GM15510 (cell line): ENCODE results near the gene C8B.

Experiments used
- POLR2A ChIP-seq: IDR thresholded peaks from 3 replicates; pipeline ENCODE4 v1.6.1; 2011; ENCODE audit warnings: borderline replicate concordance; ENCODE audit not compliant: insufficient read length; ENCODE audit errors: extremely low read depth

Gene C8B

DNA sequence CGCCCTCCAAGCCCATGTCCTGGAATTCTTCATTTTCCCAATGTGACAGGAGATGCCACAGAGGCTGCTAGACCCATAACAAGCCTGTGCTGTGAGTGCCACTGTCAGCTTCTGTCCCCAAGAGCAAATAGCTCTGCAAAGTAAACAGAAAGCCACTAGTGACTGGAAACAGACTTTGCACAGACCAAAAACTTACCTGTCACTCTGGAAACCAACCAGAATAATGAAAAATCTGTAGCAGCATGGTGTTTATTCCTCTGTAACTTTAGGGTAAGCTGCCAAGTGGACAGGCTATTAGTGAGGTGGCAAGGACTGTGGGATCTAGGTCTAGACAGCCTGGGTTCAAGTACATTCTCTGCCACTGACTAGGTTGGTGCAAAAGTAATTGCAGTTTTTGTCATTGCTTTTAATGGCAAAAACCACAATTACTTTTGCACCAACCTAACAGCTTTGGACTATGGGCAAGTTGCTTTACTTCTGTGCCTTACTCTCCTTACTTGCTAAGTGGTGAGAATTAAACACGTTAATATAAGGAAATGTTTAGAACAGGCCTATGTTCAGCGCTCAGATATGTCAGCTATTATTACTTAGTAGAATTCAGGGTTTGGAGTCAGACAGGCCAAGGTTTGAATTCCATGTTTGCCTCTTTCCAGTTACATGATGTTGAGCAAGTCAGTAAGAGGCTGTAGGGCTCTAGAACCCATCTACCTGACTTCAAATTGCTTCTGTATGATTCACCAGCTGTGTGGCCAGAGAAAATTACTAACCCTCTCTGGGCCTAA lies at the start of gene C8B:
Gene C8B, minus strand, starts transcription at position 100 of the 782 bp plus-strand sequence. Its CDS starts 67 bp downstream, at position 33.
- no peak for TF ChIP-seq POLR2A

DNA sequence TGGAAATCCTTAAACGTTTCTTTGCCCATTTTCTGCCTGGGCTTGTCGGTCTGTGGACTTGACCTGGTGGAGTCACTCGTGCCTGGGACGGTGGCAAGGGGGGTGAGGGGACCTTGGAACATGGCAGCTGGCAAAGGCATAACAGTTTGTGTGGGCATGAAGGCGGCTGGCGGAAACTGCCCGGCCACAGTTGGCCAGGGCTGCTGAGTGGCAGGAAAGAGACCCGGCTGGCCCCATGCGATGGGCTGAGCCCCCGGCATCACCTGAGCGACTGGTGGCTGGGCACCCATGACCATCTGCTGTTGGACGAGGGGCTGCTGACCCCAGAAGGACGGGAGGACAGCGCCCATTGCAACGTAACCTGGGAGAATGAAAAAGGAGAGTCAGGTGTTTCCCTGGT lies 49.3 kb upstream of the C8B start:
- no peak for TF ChIP-seq POLR2A

DNA sequence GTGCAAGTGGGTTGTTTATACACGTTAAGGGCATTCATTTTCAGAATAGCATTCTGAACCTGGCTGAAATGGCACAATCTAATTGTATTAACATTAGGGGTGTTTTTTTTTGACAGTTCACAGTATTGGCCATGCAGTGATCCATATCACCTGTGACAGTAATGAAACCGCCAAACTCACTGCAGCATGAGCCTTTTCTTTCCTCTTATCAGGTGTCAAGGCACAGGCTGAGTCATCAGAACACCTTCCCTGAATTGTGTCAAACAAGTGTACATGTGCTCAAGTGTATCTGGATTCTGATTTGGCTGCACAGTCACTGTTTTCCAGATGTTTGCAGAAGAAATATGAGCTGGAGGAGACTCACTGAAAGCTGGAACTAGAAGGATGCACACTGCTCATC lies 47.7 kb upstream of the C8B start:
- TF ChIP-seq POLR2A: no peak

DNA sequence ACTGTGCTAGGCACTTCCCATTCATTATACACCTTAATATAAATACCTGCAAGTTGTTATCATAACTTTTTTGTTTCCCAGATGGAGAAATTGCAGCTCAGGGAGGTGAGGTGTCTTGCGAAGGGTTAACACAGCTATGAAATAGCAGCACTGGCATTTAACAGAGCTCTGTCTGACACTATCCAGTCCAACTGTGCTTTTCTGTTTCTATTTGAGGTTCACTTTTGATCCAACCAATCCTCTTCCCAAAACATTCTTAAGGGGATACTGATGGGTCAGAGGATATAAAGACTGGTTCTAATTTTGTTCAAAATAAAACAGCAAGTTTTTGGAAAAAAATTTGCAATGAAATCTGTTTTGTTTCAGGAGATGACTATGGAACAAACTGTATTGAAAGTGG lies 46.5 kb upstream of the C8B start:
- TF ChIP-seq POLR2A: no peak

DNA sequence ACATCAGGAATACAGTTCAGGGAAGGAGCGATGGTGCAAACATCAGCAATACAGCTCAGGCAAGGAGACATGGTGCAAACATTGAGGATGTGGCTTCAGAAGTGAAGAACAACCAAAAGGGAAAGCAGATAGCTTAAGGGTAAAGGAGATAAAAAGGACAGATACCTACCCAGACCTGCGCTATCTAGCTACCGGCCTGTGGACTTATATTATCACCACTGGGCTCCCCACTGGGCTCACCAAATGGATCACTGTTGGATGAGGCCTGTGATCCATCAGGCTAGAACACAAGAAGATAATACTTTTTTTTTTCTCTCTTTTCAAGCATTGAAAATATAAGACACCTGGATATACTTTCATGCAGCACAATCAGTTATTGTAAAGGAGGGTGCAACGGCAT lies 44.7 kb upstream of the C8B start:
- TF ChIP-seq POLR2A: no peak

DNA sequence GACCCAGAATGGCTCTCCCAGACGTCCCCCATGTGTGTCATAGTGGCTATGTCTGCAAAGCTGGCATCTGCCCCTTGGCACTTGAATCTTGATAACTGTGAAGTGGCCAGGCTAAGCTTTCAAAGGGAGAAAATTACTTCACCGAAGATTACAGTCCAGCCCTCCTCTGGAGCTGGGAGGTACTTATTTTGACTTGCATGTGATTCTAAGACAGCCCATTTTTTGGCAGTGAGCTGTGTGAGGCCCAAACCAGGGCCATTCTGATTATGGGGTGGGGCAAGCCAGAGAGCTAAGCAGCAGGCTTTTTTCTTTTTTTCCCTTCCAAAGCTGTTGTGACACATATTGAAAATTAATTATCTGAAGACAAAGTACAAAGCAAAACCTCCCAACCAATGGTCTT lies 42.1 kb upstream of the C8B start:
- no peak for TF ChIP-seq POLR2A

DNA sequence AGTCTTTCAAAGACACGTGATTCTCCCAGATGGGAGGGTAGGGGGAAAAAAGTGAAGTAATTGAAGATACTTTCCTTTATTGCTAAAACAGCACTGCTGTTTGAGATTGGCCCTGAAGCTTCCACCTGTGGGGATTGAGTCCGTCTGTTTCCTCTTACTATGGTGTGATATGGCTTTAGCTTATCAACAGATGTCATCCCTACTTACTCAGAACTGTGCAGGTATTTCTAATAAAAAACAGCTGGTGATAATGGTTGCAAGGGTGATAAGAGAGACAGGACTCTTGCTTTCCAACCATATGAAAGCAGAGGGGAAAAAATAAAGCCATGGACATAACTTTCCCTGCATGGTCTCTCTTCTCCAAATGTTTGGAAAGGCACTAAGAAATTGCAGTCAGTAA lies 41.7 kb upstream of the C8B start:
- no peak for TF ChIP-seq POLR2A

DNA sequence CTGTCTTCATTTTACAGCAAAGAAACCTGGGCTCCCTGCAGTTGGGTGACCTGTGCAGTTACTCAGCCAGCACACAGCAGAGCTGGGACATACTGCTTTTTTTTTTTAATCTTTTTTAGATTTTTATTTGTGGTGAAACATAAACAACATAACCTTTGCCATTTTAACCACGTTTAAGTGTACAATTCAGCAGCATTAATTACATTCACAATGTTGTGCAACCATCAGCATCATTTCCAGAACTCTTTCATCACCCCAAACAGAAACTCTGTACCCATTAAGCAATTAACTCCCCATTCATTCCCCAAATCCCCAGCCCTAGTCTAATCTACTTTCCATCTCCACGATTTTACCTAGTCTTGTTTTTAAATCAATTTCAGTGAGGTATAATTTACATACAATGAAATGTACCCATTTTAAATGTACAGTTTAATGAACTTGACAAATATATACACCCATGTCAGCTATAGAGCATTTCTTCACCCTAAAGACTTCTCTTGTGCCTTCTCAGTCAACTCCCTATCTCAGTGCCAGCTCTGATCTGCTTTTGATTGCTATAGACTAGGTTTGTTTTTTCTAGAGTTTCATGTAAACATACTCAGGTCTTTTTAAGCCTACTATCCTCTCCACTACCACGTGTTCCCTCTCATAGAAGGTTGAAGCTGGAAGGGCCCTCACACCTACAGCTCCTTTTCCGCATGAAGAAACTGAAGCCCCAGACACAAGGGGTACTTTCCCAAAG lies 37.8 kb upstream of the C8B start:
- TF ChIP-seq POLR2A: no peak

DNA sequence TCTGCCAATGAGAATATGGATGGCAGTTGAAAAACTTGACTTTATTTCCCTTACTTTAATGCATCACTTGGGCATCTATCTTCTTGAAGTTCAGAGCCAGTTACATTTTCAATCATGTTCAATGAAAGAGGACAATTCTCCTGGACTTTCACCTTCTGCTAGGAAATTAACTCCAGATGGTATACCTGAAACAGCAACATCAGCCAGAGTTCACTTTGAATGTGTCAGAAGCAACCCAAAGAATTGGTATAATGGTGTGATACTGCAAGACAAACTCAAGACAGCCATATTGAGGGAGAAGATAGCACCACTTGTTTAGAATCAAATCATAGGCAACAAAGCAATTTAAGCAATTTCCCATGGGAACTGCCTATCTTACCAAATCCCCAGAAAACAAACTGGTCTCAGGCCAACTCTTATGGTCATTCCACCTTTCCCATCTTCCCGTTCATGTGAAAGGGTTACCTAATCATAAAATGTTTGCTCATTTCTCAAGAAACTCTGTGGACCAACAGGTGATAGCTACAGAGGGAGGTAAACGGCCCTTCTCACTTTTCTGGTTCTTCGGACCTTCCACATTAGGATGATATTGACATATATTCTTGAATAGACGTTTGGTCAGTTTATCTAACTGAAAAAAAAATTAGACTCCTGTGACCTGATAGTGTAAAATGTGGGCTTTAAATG lies 29.7 kb upstream of the C8B start:
- TF ChIP-seq POLR2A: no peak

DNA sequence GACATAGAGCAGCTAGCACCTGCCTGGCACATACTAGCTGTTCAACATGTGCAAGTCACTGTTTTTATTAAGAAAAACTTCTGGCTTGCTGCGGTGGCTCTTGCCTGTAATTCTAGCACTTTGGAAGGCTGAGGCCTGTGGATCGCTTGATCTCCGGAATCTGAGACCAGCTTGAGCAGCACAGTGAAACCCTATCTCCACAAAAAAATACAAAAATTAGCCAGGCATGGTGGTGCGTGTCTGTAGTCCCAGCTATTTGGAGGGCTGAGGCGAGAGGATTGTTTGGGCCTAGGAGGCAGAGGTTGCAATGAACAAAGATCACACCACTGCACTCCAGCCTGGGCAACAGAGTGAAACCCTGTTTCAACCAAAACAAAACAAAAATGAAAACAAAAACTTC lies 27.7 kb upstream of the C8B start:
- no peak for TF ChIP-seq POLR2A

DNA sequence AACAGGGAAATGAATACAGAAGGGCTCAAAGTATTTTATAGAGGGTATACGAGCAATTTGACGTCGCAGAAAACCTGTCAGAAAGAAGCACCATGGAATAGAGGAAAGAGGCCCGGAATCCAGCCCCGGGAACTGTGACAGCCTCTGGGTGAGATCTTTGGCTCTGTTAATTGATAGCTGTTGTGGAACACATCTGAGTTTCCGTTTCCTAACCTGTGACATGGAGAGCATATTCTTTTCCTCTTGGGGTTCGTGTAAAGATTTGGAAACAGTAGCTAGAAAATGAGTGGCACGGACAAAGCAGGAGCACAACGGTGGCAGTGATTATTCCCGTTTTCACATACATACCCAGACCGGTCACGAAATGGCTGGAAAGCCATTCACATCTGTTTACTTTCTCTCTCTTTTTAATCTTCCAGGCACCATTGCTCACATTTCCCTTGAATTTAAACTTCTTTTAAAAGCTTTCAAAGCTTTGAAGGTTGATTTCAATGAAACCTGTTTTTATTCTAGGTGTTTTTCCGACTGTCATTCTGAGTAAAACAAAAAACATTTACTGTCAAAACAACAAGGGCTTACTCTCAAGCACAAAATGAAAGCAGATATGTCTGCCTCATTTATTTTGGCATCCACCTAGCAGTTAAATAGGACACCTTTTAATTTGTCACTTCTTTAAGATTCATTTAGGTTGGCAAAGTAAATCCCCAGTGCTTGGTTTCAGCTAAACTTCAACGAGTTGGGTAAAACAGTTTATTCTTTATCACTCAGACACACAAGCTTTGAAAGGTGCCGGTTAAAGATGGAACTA lies 26.7 kb upstream of the C8B start:
- no peak for TF ChIP-seq POLR2A

DNA sequence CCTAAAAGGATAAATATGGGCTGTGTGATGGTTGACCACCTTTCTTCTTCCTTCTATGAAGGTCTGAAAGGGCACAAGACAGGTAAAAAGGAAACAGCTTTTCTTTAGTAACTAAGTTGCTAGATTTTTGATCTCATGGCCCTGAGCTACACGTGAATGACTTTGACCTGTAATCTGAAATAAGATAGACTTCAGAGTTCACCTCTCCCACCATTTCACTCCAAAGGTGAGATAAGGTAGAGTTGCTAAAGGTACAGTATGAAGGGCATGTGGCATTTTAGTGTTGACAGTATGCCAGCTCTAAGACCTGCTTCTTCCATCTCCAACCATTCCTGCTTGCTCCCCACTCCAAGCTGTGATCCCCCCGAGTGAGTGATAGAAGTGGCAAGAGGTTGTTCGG lies 25.8 kb upstream of the C8B start:
- no peak for TF ChIP-seq POLR2A

DNA sequence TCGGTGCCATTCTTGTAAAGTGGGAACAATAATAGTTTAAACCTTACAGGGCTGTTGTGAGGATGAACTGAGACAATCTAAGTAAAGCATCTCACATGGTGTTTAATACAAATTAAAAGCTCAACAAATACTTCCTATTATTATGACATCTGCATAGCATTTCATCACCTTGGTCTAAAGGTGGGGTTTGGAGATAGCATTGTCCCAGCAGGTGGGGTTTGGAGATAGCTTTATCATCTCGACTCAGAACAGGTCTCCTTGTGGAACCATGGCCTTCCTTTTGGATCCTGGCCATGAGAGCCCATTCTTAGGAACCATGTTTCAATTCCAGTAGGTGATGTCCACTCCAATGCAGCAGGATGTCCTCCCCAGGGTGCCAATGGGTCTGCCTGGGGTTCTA lies 20.6 kb upstream of the C8B start:
- no peak for TF ChIP-seq POLR2A

DNA sequence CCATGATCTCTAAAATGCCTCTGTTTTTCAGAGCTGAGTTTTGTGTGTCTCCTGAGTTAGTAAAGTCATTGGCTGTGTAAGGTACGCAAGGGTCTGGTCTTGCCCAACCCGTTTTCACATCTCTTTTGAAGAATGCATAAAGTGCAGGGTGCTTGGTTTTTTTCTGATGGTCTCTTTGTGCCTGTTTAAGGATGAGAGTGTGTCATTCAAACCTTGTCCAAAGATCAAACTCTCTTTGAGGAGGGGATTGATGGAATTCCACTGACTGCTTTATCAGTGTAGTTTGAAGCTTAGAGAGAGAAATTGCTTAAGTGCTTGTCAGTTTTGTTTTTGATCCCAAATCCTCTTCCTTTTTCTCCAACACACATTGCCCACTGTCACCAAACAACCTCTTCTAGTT lies 20.0 kb upstream of the C8B start:
- no peak for TF ChIP-seq POLR2A

DNA sequence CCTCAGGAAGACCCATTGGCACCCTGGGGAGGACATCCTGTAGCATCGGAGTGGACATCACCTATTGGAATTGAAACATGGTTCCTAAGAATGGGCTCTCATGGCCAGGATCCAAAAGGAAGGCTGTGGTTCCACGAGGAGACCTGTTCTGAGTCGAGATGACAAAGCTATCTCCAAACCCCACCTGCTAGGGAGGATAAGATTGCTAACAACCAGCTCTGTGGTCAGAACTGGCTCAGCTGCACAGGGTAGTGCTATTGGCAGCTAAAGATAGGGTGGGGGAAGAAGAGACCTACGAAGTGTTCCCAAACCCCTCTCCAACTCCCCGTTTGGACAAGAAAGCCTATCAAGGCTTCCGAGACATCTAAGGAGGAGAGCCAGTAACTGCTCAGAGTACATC lies 17.7 kb upstream of the C8B start:
- TF ChIP-seq POLR2A: no peak
